UCSD-AML1 (cell line): ENCODE results near the gene INPPL1.
"Not testable (repeated sequence)": the region's sequence is repeated elsewhere in the genome, so short reads cannot be mapped to it uniquely, and the experiment has no call there.

Experiments
- DNase-seq: peaks from one replicate; lab custom pipeline; 2025; ENCODE audit not compliant: unreplicated experiment; lab: John Stamatoyannopoulos, UW

The INPPL1 gene

DNA sequence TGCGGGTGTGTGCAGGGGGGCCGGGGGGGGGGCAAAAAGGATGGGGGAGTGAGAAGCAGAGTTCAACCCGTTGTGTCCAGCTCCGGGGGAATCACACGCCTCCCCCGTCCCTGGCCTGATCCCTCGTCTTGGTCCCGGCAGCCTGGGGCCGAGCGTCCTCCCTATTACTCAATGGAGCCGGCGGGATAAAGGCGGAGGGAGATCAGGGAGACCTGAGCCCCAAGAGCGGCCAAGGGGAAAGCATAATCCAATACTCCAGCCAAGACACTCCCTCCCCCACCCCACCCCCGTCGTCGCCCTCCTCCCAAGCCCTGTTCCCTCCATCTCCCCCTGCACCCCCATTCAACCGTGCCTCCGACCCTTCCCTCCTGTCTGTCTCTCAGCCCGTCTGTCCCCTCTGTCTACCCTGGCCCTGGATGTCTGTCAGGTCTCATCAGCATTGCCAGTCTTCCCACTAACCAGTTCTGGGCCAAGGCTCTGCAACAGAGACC lies 16.8 kb downstream of the INPPL1 start:
- no peak for DNase-seq

DNA sequence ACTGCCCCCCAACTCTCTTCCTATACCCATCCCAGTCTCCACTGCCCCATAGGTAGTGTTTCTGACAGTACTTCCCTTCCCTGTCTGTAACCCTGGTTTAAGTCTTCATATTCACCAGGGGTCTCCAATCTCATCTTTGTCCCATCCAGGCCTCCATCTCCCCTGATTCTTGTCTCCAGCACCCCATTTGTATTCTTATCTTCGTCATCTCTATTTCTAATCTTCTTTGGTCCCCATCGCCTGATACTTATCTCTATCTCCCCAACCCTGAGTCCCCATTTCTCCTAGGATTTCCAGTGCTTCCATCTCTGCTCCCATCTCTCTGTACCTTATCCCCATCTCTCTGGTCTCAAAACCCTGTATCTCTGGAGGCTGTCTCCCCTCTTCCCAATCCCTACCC lies 17.6 kb downstream of the INPPL1 start:
- no peak for DNase-seq

DNA sequence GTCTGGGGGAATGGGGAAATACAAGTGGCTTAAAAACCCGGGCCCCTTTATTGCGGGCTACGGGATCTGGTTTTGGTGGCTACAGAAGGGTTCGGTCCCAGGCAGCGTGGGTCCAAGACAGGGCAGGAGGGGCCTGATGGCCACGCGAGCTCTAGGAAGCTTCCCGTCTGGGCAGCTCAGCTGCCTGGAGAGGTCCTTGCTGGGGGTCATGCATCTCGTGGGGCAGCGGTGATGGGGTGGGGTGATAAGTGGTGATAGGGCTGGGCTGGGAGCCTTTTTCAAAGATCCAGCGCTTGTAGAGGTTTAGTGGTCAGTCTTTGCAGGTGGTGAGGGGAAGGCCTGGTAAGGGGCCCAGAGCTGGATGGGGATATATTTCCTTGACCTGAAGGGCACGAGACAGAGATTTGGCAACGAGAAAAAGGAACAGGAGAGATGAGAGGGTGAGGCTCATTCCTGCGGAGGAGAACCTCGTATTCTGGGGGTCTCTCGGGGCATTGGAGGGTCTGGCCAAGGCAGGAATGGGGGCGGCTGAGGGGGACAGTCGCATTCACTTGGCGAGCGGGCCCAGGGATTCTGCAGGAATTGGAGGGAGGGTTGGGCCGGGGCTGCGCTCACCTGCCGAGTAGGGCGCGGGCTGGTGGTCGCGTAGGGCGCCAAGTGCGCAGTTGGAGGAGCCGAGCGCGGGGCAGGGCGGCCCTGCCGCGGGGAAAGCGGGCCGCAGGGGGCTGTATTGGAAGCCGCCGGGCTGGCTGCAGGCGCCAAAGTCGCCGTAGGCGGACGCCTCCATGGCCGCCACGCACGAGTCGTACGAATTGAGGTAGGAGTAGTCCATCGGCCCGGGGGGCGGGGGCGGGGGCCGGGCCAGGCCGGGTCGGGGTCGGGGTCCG lies 18.8 kb downstream of the INPPL1 start:
- DNase-seq: no peak

DNA sequence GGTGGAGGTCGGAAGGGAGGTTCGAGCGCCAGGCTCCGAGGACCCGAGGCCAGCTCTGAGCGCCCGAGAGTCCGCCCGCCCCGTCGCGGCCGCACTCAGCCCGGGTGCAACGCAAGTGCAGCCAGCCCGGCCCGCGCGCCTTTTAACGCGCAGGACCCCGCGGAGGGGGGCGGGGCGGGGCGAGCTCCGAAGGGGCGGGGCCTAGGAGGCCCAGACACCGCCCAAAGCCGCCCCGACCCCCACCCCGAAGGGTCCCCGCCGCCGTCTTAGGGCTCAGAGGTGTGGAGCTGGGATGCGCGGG lies 19.4 kb downstream of the INPPL1 start, which contains the start of gene PHOX2A:
TSS of gene PHOX2A (minus strand) at position 117 of the 301 bp plus-strand sequence. CDS start 172 bp downstream, outside the sequence.
- DNase-seq: no peak

DNA sequence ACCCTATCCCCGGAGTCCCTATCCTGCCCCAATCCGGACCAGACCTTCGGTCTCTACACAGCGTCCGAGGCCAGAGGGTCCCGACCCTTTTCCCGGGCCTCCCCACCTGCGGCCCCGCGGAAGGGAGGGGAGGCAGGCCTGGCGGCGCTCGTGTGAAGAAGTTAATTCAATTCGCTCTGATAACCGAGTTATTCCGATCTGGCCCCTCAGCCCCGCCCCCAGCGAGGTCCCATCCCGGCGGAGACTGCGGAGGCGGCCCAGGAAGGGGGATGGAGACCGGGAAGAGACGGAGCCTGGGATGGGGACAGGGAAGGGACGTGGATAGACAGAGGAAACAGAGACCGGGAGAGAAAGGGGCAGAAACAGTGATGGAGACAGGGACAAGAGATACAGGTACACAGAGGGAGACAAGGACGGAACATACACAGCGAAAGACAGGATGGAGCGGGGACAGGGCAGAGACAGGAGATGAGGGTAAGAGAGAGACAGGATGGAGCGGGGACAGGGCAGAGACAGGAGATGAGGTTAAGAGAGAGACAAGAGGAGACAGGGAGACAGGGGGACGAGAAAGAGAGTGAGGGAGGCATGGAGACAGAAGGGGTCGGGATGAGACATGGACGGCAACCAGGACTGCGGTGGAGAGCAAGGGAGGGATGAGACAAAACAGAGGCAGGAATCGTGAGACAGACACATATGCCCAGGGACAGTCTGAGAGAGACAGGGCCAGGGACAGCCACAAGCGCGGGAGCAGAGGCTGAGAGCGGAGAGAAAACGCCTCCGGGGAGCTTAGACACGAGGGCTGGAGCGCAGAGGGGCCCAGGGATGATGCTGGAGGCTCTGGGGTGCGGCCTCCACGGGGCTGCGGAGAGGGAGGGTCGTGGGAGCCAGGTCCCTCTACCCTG lies 20.0 kb downstream of the INPPL1 start:
- no peak for DNase-seq

DNA sequence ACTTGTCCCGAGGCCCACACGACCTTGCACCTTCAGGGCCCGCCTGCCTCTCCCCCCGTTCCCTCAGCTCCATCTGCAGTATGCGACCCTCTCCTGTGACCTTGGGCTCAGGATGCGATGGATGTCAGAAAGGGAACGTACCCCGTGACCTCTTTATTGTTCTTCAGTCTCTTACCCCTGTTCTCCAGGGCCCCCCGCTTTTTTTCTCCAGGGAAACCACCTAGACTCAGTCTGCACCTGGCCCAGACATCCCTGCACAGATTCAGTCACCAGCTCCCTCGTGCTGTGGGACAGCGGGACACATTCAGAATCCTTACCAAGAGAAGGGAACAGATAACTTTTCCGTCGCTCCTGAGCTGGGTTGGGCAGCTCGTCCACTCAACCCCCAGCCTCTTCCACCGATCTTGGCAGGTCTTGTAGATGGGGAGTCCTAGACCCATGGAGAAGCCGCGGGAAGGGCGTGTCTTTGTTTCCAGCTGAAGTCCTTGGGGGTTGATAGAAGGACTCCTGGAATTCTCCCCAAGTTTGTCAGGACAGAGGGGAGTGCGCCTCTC lies 20.8 kb downstream of the INPPL1 start:
- DNase-seq: no peak

DNA sequence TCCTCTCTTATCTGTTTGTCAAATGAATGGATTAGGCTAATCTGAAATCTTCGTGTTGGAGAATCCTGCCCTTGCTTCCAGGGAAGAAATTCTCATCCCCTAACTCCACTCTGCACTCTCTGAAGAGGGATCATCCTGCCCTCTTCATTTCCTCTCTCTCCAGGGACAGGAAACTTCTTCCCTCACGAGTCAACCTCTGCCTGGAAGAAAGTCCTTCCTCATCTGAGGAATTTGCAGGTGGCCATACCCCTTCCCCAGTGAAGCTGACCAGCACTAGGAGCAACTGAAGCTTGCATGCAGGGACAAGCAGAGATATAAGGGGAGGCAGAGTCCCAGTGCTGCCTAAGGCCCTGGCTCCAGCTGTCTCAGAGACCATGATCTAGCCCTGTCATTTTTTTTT lies 23.0 kb downstream of the INPPL1 start:
- no peak for DNase-seq

DNA sequence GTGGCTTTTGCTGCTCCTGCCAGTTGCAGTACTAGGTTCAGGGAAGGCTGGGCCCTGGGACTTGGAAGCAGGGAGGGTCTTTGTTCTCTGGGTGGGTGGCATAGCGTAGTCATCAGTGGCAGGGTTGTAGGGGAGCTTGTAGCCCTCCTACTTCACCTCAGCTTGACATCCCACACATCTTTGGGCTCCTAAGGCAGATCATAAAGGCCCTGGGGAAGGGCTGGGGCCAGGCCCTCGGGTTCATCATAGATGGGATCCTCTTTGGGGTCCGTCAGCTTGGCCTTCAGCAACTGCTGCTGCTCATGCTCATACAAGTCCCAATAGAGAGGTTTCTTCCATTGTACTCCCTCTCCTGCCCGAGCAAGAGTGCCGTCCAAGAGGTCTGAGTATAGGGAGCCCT lies 25.4 kb downstream of the INPPL1 start:
- DNase-seq: no peak

DNA sequence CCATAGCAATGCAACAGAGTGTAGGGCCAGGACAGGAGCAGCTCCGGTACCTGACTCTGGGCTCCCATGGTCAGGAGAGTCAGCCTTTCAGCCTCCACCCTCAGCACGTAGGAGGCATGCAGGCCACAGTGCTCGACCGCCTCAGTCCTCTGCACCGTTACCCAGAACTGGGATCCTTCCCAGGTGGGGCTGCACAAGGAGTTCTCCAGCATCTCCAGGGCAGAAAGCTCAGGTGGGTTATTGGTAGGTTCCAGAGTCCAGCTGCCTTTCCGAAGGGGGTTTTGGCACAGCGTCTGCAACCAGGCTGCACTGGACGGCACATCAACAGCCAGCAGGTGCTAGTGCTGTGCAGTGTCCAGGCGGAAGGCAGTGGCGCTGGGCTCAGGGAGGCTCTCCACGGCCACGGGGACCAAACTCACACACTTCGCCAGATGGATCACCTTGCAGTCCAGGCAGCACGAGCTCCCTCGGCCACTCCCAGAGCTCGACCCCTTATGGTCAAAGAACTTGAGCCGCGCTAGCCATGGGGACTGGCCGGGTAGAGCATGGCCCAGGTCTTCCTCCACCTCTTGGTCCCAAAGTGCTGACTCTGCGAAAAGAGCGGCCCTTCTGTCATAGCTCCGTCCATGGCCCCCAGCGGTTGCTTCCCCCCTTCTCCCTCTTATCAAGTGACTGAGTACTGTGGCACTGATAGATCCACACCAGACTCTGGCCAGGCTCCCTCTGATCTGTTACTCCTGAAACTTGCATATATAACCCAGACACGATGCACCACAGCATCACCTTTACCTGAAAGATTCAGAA lies 26.3 kb downstream of the INPPL1 start:
- DNase-seq: no peak

DNA sequence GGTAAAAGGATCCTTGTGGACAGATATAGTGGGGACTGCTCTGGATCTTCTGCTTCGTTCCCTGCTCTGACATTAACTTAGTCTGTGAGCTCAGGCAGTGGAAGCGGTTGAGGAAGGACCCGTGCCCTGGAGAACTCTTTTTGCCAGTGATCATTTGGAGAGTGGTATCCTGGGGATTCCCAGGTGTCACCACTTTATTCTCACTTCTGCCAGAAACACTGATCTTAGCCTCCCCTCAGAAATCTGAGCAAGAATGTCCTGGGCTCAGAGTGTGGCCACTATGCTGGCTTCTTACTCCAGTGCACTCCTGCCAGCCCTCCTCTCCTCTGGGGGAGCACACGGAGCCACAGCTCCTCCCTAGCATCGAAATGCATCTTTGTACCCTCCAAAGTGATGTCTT lies 27.0 kb downstream of the INPPL1 start:
- no peak for DNase-seq

DNA sequence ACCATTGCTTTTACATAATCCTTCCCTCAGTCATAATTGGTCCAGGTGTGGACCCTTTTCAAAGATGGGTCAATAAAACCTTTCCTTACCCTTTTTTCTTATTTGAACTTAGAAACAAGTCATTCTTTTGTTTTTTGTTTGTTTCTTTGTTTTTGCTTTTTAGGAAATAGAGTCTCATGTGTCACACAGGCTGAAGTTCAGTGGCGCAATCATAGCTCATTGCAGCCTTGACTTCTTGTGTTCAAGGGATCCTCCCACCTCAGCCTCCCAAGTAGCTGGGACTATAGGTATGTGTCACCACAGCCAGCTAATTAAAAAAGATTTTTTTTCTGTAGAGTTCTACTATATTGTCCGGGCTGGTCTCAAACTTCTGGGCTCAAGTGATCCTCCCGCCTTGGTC lies 28.8 kb downstream of the INPPL1 start:
- DNase-seq: no peak

DNA sequence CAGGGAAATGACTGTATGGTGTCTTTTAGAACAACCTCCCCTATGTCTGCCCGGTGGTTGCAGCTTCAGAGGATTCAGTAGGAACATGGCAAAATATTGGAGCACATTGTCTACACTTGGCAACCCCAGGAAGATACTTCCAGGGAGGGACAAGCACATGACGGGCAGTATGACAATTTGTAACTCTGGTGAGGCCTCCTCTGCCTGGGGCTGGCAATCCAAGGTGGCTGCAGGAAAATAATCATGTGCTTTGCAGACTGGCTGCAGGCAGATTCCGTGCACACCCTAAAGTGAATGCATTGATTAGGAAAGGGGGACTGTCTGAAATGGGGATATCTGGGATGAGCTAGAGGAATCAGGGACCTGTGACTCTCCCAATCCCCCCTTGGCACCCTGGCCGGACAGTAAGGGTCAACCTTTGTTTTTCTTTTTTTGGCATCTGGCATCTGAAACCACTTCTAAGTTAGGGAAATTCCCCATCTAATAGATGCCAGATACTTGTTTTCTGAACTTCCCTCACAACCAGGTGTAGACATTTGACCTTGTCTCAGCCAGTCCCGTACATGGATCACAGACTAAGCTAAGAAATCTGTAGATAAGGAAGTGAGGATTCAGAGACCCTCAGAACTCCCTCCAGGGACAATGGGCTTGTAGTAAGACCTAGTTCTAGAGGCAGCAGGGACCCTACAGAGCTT lies 29.9 kb downstream of the INPPL1 start:
- no peak for DNase-seq

DNA sequence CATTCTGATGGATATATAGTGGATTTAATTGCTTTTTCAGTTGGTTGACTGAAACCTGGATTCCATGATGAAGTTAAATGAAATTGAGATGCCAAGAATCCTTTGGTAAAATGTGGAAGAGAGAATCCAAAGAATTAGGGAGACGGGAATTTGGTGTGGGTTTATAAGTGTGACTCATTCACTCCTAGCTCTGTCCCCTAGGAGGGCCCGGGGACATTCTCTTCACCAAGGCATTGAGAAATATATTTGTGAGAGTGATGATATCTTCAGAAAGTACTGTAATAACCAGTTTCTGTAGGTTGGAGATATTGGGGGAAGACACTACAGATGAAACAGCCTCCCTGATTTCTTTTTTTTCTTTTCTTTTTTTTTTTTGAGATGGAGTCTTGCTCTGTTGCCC lies 33.0 kb downstream of the INPPL1 start:
- no peak for DNase-seq

DNA sequence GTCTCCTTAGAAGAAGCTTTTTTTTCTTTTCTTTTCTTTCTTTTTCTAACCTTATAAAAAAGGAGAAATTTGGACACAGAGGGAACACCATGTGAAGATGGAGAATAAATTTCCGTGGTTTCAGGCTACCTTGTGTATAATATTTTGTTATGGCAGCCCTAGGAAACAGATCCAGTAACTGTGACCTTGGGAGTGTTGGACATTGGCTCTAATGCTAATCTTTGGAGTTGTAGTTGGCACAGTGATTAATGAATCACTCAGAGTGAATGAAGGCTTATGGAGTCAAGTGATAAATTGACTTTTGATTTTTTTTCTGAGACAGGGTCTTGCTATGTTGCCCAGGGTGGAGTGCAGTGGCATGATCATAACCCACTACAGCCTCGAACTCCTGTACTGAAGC lies 34.9 kb downstream of the INPPL1 start:
- no peak for DNase-seq

DNA sequence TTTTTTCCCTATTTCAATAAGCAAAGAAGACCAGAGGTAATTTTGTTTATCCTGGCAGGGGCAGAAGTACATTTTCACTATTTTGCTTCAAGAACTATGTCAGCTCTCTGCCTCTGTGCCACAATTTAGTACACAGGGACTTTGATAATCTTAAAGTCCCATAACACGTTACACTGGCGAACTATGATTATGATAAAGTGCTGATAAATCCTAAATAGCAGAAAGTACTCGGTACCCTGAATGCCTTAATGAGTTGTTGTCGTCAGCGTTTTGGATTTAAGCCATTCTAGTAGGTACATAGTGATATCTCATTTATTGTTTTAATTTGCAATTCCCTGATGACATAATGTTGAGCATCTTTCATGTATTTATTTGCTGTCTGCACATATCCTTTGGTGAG lies 36.0 kb downstream of the INPPL1 start:
- no peak for DNase-seq

DNA sequence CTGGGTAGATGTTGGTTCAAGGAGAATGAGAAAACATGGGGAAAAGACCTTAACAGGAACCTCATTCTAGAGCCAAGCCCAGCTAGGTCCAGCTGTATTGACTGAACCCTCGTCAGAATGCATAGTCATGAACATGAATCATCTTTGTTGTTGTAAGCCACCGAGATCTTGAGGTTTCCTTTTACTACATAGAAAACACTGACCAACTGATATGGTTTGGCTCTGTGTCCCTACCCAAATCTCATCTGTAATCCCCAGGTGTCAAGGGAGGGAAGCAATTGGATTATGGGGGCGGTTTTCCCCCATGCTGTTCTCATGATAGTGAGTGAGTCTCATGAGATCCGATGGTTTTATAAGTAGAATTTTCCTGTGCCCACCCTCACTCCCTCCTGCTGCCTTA lies 38.8 kb downstream of the INPPL1 start:
- no peak for DNase-seq

DNA sequence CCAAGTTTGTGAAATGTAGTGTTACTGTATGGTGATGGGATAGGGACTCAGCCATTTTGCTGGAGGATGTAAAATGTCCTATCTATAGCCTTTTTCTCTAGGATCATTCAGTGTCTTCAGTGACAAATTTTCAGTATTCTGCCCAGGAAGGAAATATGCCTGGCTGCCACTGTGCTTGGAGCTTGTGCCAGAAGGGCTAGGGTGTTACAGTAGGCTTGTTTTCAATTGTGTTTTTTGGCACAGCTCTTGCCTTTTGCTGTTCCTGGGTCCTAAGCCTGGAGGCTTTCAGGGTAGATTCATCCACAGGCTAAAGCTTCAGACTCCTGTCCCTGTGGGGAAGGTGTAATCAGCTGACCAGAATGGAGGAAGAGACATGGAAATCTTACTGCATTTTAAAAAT lies 41.4 kb downstream of the INPPL1 start:
- no peak for DNase-seq

DNA sequence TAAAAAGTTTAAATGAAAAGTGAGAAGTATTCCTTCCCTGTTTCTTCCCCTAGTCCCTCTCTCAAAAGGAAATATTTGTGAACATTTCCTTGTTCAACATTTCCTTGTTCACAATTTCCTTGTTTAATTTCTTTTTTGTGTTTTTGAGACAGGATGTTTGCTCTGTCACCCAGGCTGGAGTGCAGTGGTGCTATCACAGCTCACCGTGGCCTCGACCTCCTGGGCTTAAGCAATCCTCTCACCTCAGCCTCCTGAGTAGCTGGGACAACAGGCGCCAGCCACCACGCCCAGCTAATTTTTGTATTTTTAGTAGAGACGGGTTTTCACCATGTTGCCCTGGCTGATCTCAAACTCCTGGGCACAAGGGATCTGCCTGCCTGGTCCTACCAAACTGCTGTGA lies 42.4 kb downstream of the INPPL1 start:
- not testable (repeated sequence) for DNase-seq

DNA sequence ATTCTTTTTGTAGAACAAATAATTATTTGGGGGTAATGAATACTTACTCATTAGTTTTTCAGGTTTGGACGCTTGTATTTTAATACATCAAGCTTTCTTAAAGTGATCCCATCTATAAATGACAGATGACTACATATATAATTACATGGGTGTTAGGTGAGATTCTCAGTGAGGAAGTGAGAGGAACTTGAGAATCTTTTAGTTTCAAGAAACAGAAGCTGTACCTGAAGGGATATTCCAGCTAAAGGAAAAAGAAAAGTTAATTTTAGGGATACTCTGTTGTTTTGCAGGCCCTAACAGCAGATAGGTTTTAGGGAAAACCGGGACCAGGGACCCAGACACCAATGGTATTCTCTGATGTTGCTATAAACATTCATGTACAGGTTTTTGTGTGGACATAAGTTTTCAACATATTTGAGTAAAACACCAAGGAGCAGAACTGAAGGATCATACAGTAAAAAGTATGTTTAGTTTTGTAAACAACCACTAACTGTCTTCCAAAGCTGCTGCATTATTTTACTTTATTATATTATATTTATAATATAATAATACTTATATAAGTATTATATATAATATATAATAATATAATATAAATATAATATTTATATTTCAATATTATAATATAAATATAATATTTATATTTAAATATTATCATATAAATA lies 43.5 kb downstream of the INPPL1 start:
- DNase-seq: no peak

DNA sequence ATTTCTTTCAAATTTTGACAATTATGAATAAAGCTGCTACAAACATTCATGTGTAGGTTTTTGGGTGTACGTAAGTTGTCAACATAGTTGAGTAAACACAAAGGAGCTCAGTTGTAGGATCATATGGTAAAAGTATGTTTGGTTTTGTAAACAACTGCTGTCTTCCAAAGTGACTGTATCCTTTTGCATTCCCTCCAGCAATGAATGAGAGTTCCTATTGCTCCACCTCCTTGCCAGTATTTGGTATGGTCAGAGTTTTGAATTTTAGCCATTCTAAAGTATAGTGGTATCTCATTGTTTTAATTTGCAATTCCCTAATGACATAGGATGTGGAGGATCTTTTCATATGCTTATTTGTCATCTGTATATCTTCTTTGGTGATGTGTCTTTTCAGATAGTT lies 47.4 kb downstream of the INPPL1 start:
- DNase-seq: no peak
